HG03039 (cell line): ENCODE data around the gene IL2RA.

Experiments
- ATAC-seq: cut with Tn5 transposase; IDR thresholded peaks from one replicate; pipeline ENCODE4 v1.9.1; 2021; ENCODE audit warnings: mild to moderate bottlenecking, moderate library complexity; ENCODE audit not compliant: unreplicated experiment

IL2RA gene

GRCh38 chr10:6059506-6059905 is 2.7 kb downstream of the IL2RA start:
- no peak for ATAC-seq

DNA sequence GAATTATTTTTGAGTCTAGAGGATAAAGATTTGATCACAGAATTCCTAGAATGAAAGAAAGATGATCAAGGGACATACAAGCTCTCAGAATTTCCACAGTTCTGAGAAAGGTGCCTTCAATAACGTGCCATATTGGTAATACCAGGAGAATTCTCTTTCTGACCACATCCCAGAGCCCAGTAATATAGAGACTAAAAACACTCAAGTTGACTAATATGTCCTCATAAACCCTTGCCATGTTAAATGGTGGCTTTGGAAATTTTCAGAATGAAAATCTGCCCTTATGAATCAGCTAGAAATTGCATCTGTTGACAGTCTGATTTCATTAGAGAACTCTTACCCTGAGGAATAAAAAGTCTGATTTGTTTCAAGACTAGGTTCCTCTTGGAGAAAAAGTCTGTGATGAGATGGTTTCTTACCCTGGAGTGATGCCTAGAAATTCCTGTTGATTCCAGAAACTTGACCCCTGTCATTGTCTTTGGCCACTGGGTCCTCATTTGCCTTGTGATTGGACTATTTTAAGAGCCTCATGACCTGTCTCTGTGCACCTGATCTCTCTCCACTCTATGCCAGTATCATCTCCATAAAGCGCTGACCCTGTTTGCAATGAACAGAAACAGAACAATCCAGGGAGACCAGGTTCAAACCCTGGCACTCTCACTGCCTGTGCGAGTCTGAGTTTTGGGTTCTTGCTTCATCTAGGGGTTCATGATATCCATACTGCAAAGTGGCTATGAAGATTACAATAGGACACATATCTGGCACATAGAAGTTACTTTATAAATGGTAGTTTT is 3.3 kb downstream of the IL2RA start:
- no peak for ATAC-seq

GRCh38 chr10:6056411-6057135 is 5.6 kb downstream of the IL2RA start:
- ATAC-seq, result no peak

DNA sequence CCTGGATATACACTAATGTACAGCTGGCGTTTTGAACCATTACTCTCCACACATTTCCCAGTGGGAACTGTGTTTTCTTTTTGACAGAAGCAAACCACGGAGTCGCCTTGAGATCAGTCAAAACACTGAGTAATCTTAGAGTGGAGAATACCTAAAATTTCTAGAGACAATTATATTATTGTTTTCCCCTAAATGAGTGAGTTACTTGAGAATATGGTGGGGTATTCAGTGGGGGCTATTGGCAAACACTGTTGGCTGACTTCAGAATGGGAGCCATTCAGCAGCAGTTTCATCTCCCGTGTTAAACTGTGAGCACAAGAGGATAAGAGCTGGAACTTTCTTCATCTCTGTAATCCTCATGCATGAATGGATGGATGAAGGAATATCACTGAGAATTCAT is 6.2 kb downstream of the IL2RA start:
- ATAC-seq, result no peak

DNA sequence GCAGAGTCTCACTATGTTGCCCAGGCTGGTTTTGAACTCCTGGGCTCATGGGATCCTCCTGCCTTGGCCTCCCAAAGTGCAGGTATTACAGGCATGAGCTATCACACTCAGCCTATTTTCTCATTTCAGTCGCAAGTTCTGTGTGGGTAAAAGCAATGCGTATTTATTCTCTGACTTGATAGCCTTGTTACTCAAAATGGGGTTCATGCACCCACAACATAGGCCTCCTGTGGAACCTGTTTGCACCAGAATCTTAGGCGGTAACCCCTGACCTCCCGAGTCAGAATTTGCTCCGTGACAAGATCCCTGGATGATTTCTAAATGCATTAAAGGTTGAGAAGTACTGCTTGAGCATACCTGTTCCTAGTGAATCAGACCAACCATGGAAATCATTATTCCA is 7.3 kb downstream of the IL2RA start:
- no peak for ATAC-seq

- no peak for ATAC-seq
Observed at GRCh38 chr10:6053816-6054631, 8.1 kb downstream of the IL2RA start.

DNA sequence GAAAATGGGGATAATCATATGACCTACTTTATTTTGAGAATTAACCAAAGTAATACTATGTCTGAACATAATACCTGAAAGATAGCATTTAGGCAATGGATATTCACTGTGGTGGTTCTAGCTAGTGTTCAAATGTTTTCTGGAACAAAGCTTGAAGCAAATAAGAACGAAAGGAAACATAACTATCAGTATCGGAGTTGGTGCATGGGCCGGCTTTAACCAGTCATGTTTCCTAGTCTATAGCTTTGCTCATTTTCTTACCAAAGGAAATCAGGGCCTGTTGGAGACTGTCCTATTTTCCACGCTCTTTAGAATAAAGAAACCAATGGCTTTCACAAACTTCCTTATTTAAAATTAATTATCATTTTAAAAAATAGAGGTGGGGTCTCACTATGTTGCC is 8.9 kb downstream of the IL2RA start:
- ATAC-seq, result no peak

DNA sequence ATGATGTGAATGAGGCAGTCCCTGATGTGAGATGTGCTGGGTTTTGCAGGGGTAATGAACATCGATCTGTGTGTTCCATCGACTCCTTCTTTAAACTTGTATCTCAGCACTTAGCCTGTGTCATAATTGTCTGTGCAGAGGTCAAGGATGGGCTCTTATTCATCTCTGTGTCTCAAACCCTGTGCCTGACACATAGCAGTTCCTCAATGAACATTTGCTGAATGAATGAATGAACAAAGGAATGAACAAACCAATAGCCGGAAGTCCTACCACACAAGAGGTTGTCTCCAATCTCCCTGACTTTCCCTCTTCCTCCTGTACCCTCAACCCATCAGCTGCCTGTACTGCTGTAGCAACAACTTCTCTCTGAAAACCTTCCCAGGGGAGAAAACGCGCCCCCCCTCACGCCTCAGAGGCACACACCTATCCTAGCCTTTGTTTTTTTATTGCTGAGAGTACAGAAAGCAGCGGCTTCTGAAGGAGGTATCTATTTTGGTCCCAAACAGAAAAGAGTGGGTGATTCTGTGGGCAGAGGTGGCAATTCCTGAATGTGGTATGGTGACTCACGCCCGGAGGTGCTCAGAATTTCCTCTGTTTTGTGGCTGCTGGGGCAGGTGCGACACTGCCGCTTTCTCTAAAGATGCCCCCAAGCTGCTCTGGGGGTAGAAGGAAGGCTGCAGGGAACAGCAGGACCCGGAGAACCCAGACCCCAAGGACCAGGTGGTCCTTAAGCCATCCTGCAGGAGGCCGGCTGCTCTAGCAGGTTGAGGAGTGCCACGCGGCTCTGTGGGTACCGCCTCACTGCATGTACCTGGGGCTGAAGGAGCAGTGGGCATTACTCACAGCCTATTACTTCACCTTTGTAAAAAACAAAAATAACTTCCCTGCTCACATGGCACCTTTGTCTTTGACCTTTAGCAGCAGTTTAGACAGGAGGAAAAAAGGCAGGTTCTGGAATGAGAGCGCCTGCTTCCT is 9.6 kb downstream of the IL2RA start:
- ATAC-seq, result no peak

- ATAC-seq, result peak; percentile 53
Observed at GRCh38 chr10:6050801-6051445, 11.2 kb downstream of the IL2RA start.

DNA sequence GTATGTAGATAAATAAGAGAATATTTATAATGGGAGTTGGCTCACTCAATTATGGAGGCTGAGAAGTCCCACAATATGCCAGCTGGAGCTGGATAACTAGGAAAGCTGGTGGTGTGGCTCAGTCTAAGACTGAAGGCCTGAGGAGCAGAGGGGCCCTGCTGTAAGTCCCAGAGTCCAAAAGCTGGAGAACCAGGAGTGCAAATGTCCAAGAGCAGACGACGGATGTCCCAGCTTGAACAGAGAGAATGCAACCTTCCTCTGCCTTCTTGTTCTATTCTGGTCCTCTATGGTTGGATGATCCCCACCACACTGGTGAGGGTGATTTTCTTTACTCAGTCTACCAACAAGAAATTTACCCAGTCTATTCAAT is 13.2 kb downstream of the IL2RA start:
- no peak for ATAC-seq

- ATAC-seq, result no peak
Observed at GRCh38 chr10:6048281-6049030, 13.7 kb downstream of the IL2RA start.

DNA sequence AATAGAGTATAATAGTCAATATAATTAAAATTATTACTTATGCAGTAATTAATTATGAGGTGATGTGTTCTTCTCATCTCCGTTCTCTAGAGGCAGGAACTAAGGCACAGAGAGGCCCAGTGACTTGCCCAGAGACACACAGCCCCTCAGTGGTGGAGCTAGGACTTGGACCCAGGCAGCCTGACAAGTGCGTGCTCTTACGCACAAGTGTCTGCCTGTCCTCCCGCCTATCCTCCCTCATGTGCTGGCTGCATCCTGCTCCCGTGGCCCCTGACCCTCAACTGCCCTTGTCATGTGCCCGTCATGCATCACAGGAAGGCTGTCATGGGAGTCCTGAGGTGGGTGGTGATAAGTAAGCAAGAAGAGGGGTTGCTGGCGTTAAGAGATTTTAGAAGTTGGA is 14.3 kb downstream of the IL2RA start:
- no peak for ATAC-seq

DNA sequence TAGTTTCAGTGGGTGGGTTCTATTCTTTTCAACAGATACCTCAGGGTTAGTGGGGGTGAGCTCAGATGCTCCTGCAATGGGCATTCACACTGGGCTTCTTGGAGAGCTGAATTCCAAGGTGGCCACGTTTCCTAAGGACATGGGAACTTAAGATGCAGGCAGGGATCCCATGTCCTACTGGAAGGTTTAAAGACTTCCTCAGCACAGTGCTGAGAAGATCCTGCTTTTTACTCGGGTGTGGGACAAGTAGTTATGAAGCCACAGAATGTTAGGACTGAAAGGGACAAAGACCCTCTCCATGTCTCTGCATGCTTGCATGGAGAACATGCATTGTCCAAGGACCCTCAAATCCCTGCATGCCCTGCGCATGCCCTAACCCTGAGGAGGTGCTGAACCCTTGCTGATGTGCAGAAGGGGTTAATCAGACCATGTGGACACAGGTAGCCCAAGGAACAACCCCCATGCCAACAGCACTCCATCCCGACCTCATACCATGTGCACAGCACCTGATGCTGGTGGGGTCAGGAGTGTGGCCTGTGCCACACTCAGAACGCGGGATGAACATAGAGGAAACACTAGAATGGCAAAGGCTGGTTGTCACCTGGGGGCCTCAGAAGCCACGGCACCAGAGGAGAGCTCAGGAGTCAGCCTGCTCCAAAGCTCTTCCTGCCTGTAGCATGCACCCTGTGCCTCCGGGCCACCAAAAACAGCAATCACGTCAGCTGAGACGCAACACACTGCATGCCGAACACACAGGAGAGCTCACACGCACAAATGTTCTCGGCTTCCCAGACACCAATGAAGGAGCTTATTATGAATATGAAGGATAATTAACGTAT is 15.2 kb downstream of the IL2RA start:
- ATAC-seq, result no peak

DNA sequence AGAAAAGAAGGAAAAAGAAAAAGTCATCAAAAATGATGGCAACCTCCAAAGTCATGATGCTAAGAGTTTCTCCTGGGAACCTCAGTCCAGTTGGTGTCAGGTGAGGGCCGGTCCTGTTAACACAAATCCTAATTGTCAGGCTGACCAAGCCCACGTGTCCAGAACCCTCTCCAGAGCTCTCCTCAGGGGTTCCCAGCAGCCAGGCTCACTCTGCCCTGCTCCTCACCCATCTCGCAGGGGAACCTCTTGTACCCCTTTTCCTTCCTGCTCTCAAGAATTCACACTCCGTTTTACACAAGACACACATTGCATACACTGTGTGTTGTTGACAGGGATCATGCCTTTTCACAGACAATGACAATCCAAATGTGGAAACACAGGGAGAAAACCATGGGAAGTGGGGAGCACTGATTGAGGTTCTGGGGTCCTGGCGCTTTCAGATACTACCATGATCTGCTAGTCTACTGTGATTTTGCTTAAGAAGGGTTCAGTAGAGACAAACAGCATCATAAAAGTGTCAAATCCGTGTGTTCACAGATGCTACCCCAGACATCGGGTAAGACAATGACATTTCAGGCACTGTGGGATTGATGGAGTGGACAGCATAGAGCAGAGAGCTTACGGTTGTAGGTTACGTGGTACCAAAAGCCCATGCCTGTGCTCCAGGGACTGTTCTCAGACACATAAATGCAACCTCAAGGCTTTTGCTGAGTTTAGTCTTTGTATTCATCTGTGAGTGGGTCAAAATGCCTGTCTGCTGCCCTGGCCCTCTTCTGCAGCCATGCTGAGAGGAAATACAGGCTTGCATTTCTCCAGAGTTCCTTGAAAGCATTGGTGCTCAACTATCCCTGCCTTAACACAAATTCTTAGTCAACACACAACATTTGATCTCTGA is 16.0 kb downstream of the IL2RA start:
- ATAC-seq, result no peak

- ATAC-seq, result no peak
Observed at GRCh38 chr10:6045314-6045848, 16.8 kb downstream of the IL2RA start.

DNA sequence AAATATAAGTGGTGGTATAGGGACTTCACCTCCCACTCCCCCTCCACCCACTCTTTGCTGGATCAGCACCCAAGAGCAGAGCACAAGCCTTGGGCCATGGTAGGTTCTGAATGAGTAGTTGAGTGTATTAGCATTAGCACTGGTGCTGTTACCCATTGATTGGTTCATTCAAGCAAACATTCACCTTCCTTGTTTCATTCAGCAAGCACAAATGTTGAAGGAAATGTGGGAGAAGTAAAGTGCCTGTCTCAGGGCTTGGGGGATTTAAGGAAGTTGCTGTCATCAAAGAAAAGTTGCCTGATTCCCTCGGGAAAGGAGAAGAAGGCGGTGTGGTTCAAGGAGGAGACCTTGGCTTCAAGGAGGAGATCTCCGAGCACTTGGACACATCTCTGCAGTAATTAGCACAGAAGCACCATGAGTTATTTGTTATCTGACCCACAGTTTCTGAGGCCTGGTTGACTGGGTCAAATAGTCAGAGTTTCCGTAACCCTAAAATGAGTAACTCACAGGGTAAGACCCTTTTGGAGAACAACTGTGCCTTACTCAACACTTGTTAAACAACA is 17.3 kb downstream of the IL2RA start:
- no peak for ATAC-seq

GRCh38 chr10:6044060-6044459 is 18.1 kb downstream of the IL2RA start:
- ATAC-seq, result no peak
